Subcutaneous adipose tissue (tissue), 4 donors: ENCODE measurements around the gene TESK1. TPM values are rescaled to one million over a fixed set of nuclear protein-coding genes. Genes with fewer than 3 reads are reported as not detected.

ENCODE experiments used
- total RNA-seq, 4 donors: library from RNA; depleted of rRNA; stranded (reverse); fragments of >200 nt; gene quantifications; one replicate each; pipeline ENCODE4 v1.1.0, GENCODE V29; 2016
- TF ChIP-seq, protein P1 (sequence below): fragments of 450-650 bp; IDR thresholded peaks from one replicate; pipeline ENCODE4 v1.5.1; 2016; ENCODE audit warnings: low read depth, mild to moderate bottlenecking, control low read depth, antibody characterized with exemption, moderate library complexity

The TESK1 gene
- total RNA-seq, 4 donors from 2014 or later: 32.3 to 132 (median 41.0) TPM

- TF ChIP-seq, protein P1, sequence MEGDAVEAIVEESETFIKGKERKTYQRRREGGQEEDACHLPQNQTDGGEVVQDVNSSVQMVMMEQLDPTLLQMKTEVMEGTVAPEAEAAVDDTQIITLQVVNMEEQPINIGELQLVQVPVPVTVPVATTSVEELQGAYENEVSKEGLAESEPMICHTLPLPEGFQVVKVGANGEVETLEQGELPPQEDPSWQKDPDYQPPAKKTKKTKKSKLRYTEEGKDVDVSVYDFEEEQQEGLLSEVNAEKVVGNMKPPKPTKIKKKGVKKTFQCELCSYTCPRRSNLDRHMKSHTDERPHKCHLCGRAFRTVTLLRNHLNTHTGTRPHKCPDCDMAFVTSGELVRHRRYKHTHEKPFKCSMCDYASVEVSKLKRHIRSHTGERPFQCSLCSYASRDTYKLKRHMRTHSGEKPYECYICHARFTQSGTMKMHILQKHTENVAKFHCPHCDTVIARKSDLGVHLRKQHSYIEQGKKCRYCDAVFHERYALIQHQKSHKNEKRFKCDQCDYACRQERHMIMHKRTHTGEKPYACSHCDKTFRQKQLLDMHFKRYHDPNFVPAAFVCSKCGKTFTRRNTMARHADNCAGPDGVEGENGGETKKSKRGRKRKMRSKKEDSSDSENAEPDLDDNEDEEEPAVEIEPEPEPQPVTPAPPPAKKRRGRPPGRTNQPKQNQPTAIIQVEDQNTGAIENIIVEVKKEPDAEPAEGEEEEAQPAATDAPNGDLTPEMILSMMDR: no peak
Measured at GRCh38 chr9:35629597-35629996, 24.5 kb downstream of the TESK1 start.

- TF ChIP-seq, protein P1: no peak
Measured at GRCh38 chr9:35635730-35636129, 30.7 kb downstream of the TESK1 start.

- TF ChIP-seq, protein P1: no peak
Measured at GRCh38 chr9:35636135-35636876, 31.2 kb downstream of the TESK1 start.

- TF ChIP-seq, protein P1: no peak
Measured at GRCh38 chr9:35639631-35640030, 34.6 kb downstream of the TESK1 start.

DNA sequence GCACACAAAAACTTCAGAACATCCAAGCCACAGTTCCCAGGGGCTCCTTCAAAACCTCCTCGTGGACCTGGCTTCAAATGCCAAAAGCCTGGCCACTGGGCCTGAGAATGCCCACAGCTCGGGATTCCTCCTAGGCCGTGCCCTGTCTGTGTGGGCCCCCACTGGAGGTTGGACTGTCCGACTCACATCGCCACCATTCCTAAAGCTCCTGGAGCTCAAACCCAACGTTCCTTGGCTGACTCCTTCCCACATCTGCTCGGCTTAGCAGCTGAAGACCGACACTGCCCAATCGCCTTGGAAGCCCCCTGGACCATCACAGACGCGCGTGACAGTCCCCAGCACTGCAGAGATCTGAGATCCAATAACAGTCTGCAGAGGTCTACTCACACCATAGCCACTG lies 38.0 kb downstream of the TESK1 start:
- TF ChIP-seq, protein P1: no peak

- TF ChIP-seq, protein P1: no peak
Measured at GRCh38 chr9:35646153-35646532, 41.1 kb downstream of the TESK1 start.

DNA sequence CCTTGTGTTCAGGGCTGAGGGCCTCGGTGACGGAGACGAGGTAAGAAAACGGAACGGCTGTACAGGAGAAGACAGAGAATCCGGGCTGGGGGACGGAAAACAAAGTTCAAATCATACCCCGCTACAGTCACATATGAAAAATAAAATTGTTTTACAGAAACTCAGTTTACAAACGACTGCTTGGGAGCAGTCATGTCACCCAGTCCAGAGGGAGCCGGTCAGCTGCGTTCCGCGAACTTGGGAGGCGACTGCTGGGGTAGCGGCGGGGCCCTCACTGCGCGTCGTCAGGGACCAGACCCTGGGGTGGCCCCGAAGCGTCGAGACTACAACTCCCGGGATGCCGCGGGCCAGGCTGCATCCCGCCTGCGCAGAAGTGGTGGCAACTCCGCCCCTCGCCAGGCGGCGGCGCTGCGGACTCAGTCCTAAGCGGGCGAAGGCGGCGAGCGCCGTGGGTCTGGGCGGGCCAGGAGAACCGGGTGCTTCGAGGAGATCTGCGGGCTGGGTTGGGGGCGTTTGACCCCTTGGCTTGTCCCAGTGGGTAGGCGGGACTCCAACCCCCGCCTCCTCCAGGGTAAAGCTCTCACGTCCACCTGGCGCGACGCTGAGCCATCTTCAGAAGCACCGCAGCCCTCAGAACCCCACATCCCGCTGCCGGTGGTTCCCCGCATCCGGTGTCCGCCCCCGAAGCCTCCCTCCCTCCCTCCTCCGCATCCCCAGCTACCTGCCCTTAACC lies 41.6 kb downstream of the TESK1 start:
- TF ChIP-seq, protein P1: no peak
